ENCODE results near the gene C1orf35.

- no peak for TF ChIP-seq CTCF (conservative IDR thresholded peaks at IDR 0.05; ENCODE audit: low read depth, low read length)
- no peak for TF ChIP-seq EZH2phosphoT487 (IDR thresholded peaks at IDR 0.05; ENCODE audit: borderline replicate concordance, low read length)
- TF ChIP-seq EZH2 (IDR thresholded peaks at IDR 0.05; ENCODE audit: low read length, unreplicated experiment), result no peak
Measured at GRCh38 chr1:228140724-228141225, 37.6 kb upstream of the C1orf35 start.

All from PC-3 (cell line).